MCF 10A (cell line): Measurements from ENCODE around the gene SDC3. TPM values are rescaled to one million over a fixed set of nuclear protein-coding genes. Genes with fewer than 3 reads are reported as not detected.

Experiments used
- BruUV-seq: library from RNA; stranded (reverse); fragments of 400-500 nt; replicated peaks from 2 replicates; lab custom pipeline; 2021; lab: Mats Ljungman, UMichigan
- CTCF ChIA-PET: fragments of 300-600 bp; sonication (Branson Sonifier 250); formaldehyde crosslinking; extraction: SDS; loops from one replicate; lab custom pipeline; 2021; ENCODE audit warnings: antibody characterized with exemption, inconsistent platforms; lab: Yijun Ruan, JAX
- POLR2A ChIA-PET: fragments of 300-600, 350-650 bp; sonication (Branson Sonifier 250); formaldehyde crosslinking; extraction: SDS; loops from one replicate; lab custom pipeline; 2020; ENCODE audit warnings: antibody characterized with exemption, inconsistent platforms; lab: Yijun Ruan, JAX
- DNase-seq: peaks from one replicate; pipeline ENCODE4 v3.0.0-alpha.2; 2018; ENCODE audit not compliant: unreplicated experiment
- H3K27ac Mint-ChIP-seq: one replicate; pipeline ENCODE4 v1.8.0; 2022; ENCODE audit warnings: mild to moderate bottlenecking, low read depth, mixed read lengths; ENCODE audit not compliant: unreplicated experiment
- H3K27me3 Mint-ChIP-seq: one replicate; pipeline ENCODE4 v1.8.0; 2022; ENCODE audit warnings: mixed read lengths; ENCODE audit not compliant: insufficient read depth, unreplicated experiment
- H3K36me3 Mint-ChIP-seq: one replicate; pipeline ENCODE4 v1.8.0; 2022; ENCODE audit warnings: mild to moderate bottlenecking, moderate library complexity, mixed read lengths; ENCODE audit not compliant: insufficient read depth, unreplicated experiment
- H3K4me1 Mint-ChIP-seq: one replicate; pipeline ENCODE4 v1.8.0; 2022; ENCODE audit warnings: mixed read lengths; ENCODE audit not compliant: insufficient read depth, unreplicated experiment
- H3K4me3 Mint-ChIP-seq: one replicate; pipeline ENCODE4 v1.8.0; 2022; ENCODE audit warnings: mild to moderate bottlenecking, moderate library complexity, mixed read lengths; ENCODE audit not compliant: unreplicated experiment
- H3K9me3 Mint-ChIP-seq: one replicate; pipeline ENCODE4 v1.8.0; 2022; ENCODE audit warnings: mixed read lengths; ENCODE audit not compliant: unreplicated experiment
- intact Hi-C: fragments of 100-400 bp; cut with micrococcal nuclease; formaldehyde crosslinking; loops from 2 replicates; pipeline ENCODE4 v1.14.1; 2022
- total RNA-seq: library from RNA; stranded (reverse); gene quantifications from 2 replicates; pipeline ENCODE4 v1.2.3, GENCODE V29; 2022
- TF ChIP-seq, protein P1 (sequence below): fragments of 200-600 bp; IDR thresholded peaks from one replicate; pipeline ENCODE4 v1.8.0; 2022; ENCODE audit warnings: antibody characterized with exemption, mild to moderate bottlenecking; ENCODE audit not compliant: unreplicated experiment

SDC3 gene
- total RNA-seq, 1 experiment from 2014 or later: 21.7 TPM

DNA sequence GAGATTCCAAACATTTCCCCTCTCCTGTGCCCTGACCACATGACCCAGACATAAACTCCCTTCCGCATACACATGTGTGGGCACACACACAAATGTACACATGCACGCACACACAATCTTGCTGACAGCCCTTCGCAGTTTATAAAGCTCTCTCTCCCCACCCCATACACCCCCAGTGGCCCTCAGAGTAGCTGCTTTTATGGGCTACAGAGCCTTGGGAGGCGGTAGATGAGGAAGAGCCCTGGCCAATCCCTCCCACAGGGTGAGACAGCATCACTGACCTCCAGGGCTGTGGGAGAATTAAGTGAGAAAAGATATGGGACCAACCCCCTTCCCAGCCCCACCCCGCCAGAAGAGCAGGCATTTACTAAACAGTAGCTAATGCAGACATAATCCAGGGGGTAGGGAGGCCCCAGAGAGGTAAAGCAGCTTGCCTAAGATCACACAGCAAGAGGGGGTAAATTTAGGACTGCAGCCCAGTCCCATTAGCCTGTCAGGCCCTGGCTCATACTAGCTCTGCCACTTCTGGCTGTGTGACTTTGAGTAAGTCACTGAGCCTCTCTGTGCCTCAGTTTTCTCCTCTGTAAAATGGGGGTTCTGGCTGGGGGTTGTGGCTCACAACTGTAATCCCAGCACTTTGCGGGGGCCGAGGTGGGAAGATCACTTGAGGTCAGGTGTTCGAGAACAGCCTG, 5.1 kb downstream of the SDC3 start:
- ChIA-PET CTCF (interaction anchor here (14.3 kb wide), 1 partner anchor 100 kb away, joined by 494 read pairs; no protein-coding TSS in a partner anchor), POLR2A (no interaction called here)
- TF ChIP-seq, protein P1, sequence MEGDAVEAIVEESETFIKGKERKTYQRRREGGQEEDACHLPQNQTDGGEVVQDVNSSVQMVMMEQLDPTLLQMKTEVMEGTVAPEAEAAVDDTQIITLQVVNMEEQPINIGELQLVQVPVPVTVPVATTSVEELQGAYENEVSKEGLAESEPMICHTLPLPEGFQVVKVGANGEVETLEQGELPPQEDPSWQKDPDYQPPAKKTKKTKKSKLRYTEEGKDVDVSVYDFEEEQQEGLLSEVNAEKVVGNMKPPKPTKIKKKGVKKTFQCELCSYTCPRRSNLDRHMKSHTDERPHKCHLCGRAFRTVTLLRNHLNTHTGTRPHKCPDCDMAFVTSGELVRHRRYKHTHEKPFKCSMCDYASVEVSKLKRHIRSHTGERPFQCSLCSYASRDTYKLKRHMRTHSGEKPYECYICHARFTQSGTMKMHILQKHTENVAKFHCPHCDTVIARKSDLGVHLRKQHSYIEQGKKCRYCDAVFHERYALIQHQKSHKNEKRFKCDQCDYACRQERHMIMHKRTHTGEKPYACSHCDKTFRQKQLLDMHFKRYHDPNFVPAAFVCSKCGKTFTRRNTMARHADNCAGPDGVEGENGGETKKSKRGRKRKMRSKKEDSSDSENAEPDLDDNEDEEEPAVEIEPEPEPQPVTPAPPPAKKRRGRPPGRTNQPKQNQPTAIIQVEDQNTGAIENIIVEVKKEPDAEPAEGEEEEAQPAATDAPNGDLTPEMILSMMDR: no peak
- Mint-ChIP-seq H3K4me1 (peaks cover 12% of the 10 kb centered on the region), H3K36me3 (no peaks in the 10 kb centered on the region), H3K27ac (no peak overlapping the region), H3K9me3 (no peaks in the 10 kb centered on the region), H3K27me3 (no peaks in the 10 kb centered on the region), H3K4me3 (no peak overlapping the region)
- DNase-seq: no peak
- intact Hi-C loops: no loop called here
- no TSS peak for BruUV-seq

DNA sequence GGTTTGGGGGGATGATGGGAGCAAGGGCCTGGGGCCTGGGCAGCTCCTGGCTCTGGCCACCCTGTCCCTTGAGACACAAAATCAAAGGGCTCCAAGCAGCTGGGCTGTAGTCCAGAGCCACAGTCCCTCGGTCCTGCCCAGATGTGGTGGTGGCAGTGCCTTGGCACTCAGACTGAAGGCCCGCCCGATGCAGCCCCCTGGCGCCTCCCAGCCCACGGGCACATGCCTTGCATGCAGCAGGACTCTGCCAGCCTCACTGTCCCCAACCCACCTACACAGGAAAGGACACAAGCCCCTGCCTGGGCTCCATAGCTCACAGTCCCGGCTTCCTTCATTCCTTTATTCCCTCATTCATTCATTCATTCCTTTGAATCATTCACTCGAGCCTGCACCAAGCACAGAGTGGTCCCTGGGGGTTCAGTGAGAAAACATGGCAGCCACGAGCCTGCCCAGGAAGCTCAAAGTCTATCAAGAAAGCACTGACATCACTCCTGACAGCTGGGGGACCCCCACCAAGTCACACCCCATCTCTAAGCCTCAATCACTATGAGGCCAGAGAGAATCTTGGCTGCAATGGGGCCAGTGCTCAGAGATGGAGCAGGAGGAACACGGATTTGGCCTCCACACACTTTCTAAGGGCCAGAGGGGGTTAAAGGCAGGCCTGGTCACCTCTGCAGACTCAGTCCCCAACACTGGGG, 5.8 kb downstream of the SDC3 start:
- intact Hi-C loops: no loop called here
- CTCF ChIA-PET: interaction anchor here (0.5 to 14.3 kb wide), 2 partner anchors 16 to 99 kb away, joined by 4 to 494 read pairs; no protein-coding TSS in a partner anchor
- Mint-ChIP-seq H3K9me3 (no peaks in the 10 kb centered on the region), H3K4me1 (peaks cover 11% of the 10 kb centered on the region), H3K4me3 (no peak overlapping the region), H3K27ac (no peak overlapping the region), H3K27me3 (no peaks in the 10 kb centered on the region), H3K36me3 (no peaks in the 10 kb centered on the region)
- DNase-seq: no peak
- no TSS peak for BruUV-seq
- TF ChIP-seq, protein P1: no peak
- POLR2A ChIA-PET: no interaction called here

DNA sequence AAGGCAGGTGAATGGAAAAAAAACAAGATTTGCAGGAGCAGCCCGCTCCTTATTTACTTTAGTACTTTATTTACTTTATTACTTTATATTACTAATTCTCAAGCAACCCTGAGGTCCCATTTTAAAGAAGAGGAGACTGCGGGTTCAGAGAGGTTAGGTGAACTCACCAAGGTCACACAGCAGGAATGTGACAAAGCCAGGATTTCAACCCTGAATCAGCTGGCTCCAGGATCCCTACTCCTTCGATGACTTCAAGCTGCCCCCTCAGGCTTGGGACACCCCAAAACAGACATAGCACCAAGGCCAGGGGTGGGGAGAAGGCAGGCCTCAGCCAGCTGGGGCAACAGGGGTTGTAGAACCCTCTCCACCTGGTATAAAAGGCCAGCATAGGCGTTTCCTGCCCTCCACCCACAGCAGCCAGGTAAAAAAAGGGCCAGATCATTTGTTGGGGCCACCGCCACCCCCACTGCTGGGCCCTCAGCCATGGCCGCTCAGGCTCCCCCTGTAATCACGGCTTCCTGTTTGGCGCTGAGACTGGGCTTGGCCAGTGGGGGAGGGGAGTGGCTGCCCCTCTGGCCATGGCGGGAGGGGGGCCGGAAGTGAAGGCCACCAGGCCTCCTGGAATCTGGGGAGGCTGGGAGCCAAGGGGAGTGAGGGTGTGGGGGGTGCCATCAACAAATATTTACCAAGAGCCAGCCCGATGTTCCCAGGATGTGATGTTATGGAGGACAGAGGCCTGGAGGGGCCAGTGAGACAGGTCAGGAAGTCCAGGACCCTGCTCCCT, 6.6 kb downstream of the SDC3 start:
- no peak for DNase-seq
- no peak overlapping the region for H3K4me3 Mint-ChIP-seq
- CTCF ChIA-PET: interaction anchor here (1.0 to 14.3 kb wide), 3 partner anchors 9 to 100 kb away, joined by 3 to 494 read pairs (median 7); no protein-coding TSS in a partner anchor
- no TSS peak for BruUV-seq
- H3K27ac Mint-ChIP-seq: no peak overlapping the region
- TF ChIP-seq, protein P1: no peak
- intact Hi-C loops: no loop called here
- no peaks in the 10 kb centered on the region for H3K27me3 Mint-ChIP-seq
- H3K4me1 Mint-ChIP-seq: peaks cover 6% of the 10 kb centered on the region
- no peaks in the 10 kb centered on the region for H3K36me3 Mint-ChIP-seq
- POLR2A ChIA-PET: no interaction called here
- H3K9me3 Mint-ChIP-seq: no peaks in the 10 kb centered on the region
